Measurements from ENCODE around the gene ZNF280A.

ZNF280A gene

DNA sequence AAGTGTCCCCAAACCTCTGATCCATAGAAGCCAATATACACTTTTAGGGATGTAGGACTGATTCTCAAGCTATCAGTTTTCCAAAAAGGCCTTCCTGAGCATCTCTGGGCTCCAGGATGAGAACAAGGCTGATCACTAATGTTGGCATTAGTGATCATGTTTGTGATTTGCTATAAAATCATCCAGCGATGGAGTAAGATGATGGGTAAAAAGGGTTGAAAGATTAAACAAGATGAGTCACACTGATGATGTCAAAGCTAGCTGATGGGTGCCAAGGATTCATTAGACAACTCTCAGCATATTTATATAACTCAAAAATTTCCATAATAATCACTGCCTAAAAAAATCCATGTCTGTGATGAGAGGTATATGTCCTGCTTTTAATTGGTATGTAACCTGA is 54.3 kb downstream of the ZNF280A start:
- DNase-seq: no peak

DNA sequence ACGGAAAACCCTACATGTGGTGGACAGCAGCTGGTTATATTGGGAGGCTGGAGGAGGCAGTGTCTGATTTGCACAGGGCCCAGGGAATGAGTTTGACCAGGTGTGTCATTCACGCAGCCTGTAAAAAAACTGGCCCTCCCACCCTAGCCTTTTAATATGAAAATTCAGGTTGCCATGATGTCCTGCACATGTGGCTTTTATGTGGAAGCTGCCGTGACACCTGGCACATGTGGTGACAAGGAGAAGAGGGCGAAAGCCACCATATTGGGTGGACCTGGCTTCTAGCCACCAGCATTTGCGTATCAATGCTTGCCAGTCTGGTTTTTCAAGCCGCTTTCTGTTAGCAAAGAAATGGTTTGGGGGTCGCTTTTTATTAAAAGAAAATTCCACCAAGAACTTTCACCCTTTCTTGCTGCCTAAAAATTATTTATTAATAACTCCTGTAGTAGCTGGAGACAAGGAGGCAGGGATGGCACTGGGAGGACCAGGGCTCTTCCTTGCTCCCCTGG is 54.9 kb downstream of the ZNF280A start:
- DNase-seq: no peak

DNA sequence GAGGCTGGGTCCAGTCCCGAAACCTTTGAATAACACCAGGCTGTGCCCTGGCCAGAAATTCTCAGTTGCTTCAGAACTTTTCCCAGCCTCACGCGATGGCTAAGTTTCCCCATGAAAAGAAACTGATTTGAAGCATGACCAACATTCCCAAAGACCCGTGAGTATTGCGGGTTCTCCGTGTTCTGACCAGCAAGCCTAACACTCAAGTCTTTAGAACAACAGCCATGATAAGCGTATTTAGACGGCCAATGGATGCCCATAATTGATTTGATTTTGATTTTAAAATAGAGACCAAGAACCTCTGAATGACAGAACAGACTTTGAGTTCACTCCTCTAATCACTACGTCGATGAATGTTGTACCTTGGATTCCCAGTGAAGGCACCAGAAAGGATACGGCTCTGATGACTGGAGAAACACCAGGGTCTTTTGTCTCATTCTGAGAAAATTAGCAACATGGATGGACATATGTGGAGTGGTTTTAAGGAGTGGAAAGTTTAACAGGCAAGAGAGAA is 55.5 kb downstream of the ZNF280A start:
- no peak for DNase-seq

DNA sequence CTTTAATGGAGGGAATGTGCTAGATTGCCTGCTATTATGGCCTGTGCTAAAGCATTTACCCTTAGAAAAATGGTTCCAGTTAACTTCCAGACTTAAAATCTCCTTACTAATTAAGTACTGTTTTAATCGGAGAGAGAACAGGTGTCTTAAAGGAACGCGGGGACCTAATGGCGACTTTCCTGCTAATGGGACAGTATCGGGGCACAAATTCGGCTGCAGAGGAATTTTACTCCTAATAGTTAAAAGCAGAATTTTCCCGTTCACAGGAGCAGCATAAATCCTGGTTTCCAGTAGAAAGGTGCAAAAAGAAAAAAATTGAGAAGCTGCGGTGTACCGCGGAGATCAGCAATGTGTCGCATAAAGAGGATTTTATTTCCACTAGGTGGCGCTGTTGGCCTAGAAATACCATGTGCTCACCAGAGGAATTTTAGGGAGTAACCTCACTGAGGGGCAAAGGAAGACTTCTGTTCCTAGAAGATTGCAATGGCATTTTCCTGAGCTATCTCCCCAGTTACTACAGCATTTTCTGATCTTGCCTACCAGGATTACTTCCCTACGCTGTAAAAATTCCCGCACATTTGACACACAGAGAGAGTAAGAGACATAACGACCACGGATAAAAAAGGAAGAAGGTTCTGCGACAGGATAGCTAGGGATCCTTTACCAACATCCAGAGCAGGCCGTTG is 56.1 kb downstream of the ZNF280A start:
- peak; percentile 52 to 59 for DNase-seq

Data from CD4-positive, alpha-beta T cell treated with Interleukin-4 for 1 hour (primary cell).